CD14-positive monocyte (primary cell): ENCODE measurements around the gene SPDYE4. TPM values are rescaled to one million over a fixed set of nuclear protein-coding genes. Genes with fewer than 3 reads are reported as not detected.
A peak's percentile ranks its signal among the peaks of the same experiment; 100 is the strongest.

Source experiments
- DNase-seq, 3 donors: peaks; one replicate each; pipeline ENCODE4 v3.0.0-alpha.2; 2011 to 2022
- H2AFZ ChIP-seq: 2 replicates; pipeline ENCODE4 v1.6.0; 2012; ENCODE audit warnings: mild to moderate bottlenecking, low read depth, low read length, inconsistent platforms; ENCODE audit not compliant: insufficient read depth, poor library complexity, severe bottlenecking
- H3K27ac ChIP-seq, 2 donors: 1 replicate in 1 of 2; 2 replicates in 1 of 2; pipeline ENCODE4 v1.5.1; 2012 to 2013; ENCODE audit warnings: low read length in 2 of 2, control low read depth in 1 of 2, inconsistent platforms in 1 of 2, low read depth in 1 of 2, mild to moderate bottlenecking in 1 of 2
- H3K27me3 ChIP-seq, 2 donors: one replicate each; pipeline versions ENCODE4 v1.6.0 to v1.6.1; 2011 to 2013; ENCODE audit warnings: low read length in 2 of 2; ENCODE audit not compliant: control insufficient read depth in 2 of 2, insufficient read depth in 2 of 2
- H3K36me3 ChIP-seq, 2 donors: replicated peaks in 1 of 2; 1 replicate in 1 of 2; 2 replicates in 1 of 2; pipeline versions ENCODE4 v1.5.1 to v1.6.1; 2012 to 2013; ENCODE audit warnings: low read length in 2 of 2, control low read depth in 1 of 2, inconsistent platforms in 1 of 2, mild to moderate bottlenecking in 1 of 2; ENCODE audit not compliant: insufficient read depth in 2 of 2, control insufficient read depth in 1 of 2
- H3K4me1 ChIP-seq, 2 donors: 1 replicate in 1 of 2; 2 replicates in 1 of 2; pipeline versions ENCODE4 v1.5.1 to v1.6.1; 2012 to 2013; ENCODE audit warnings: low read length in 2 of 2, control low read depth in 1 of 2, inconsistent platforms in 1 of 2, mild to moderate bottlenecking in 1 of 2, moderate library complexity in 1 of 2; ENCODE audit not compliant: insufficient read depth in 2 of 2, control insufficient read depth in 1 of 2
- H3K4me2 ChIP-seq: replicated peaks from 2 replicates; pipeline ENCODE3; 2012; ENCODE audit warnings: low read length, moderate library complexity, mild to moderate bottlenecking; ENCODE audit not compliant: poor library complexity, severe bottlenecking; ENCODE audit errors: extremely low read depth
- H3K4me3 ChIP-seq, 3 experiments: fragments of 200-600 bp in 1 of 3; sonication (generic) in 1 of 3; replicated peaks in 1 of 3; 1 replicate in 2 of 3; 2 replicates in 1 of 3; pipeline ENCODE4 v1.5.1; 2011 to 2013; ENCODE audit warnings: low read length in 3 of 3, mild to moderate bottlenecking in 3 of 3, control low read depth in 2 of 3, low read depth in 2 of 3, inconsistent platforms in 1 of 3, moderate library complexity in 1 of 3
- H3K79me2 ChIP-seq: 2 replicates; pipeline ENCODE4 v1.6.0; 2012; ENCODE audit warnings: mild to moderate bottlenecking, control low read depth, inconsistent platforms, low read length, moderate library complexity; ENCODE audit not compliant: insufficient read depth
- H3K9ac ChIP-seq: 2 replicates; pipeline ENCODE4 v1.6.0; 2017; ENCODE audit warnings: low read length, mild to moderate bottlenecking; ENCODE audit not compliant: insufficient read depth, poor library complexity, severe bottlenecking
- H3K9me3 ChIP-seq, 2 donors: replicated peaks in 1 of 2; 1 replicate in 1 of 2; 2 replicates in 1 of 2; pipeline versions ENCODE4 v1.5.1 to v1.6.1; 2012 to 2013; ENCODE audit warnings: low read length in 2 of 2, control low read depth in 1 of 2; ENCODE audit not compliant: control insufficient read depth in 1 of 2, insufficient read depth in 1 of 2
- H4K20me1 ChIP-seq: 2 replicates; pipeline ENCODE4 v1.6.0; 2012; ENCODE audit warnings: mild to moderate bottlenecking, low read length, control low read depth, moderate library complexity; ENCODE audit not compliant: insufficient read depth
- H3K27ac Mint-ChIP-seq, 7 donors: one replicate each; pipeline ENCODE4 v1.8.0; 2020; ENCODE audit warnings: mild to moderate bottlenecking in 7 of 7, mixed read lengths in 7 of 7, moderate library complexity in 6 of 7, inconsistent platforms in 2 of 7
- H3K27me3 Mint-ChIP-seq, 3 donors: one replicate each; pipeline ENCODE4 v1.8.0; 2021 to 2022; ENCODE audit warnings: low read depth in 3 of 3, mild to moderate bottlenecking in 3 of 3, mixed read lengths in 3 of 3, moderate library complexity in 3 of 3, inconsistent platforms in 1 of 3
- H3K36me3 Mint-ChIP-seq, 2 donors: one replicate each; pipeline ENCODE4 v1.8.0; 2020; ENCODE audit warnings: mixed read lengths in 2 of 2, inconsistent platforms in 1 of 2, mild to moderate bottlenecking in 1 of 2
- H3K4me1 Mint-ChIP-seq: one replicate; pipeline ENCODE4 v1.8.0; 2020; ENCODE audit warnings: mild to moderate bottlenecking, mixed read lengths
- H3K4me3 Mint-ChIP-seq, 2 donors: one replicate each; pipeline ENCODE4 v1.8.0; 2020; ENCODE audit warnings: mild to moderate bottlenecking in 2 of 2, mixed read lengths in 2 of 2, moderate library complexity in 1 of 2
- H3K9me3 Mint-ChIP-seq, 7 donors: one replicate each; pipeline ENCODE4 v1.8.0; 2020 to 2022; ENCODE audit warnings: mixed read lengths in 7 of 7, mild to moderate bottlenecking in 6 of 7, moderate library complexity in 6 of 7, inconsistent platforms in 2 of 7
- CTCF ChIP-seq: fragments of 200-600 bp; IDR thresholded peaks from one replicate; pipeline ENCODE4 v1.8.0; 2022; ENCODE audit warnings: antibody characterized with exemption, mild to moderate bottlenecking
- whole genome bisulfite sequencing: methylation state at CpG from one replicate; pipeline ENCODE4 v1.1.5; 2013; ENCODE audit warnings: missing lambda C conversion rate; ENCODE audit not compliant: insufficient coverage; 5-methylcytosine and 5-hydroxymethylcytosine counted together
- intact Hi-C, 2 donors: fragments of 100-400 bp; cut with micrococcal nuclease; formaldehyde crosslinking; loops; one replicate each; pipeline versions ENCODE4 v1.15.0 to v1.15.1; 2023
- polyA plus RNA-seq, 3 donors: library from polyadenylated mRNA; depleted of rRNA in 1 of 3; unstranded in 2 of 3; stranded (reverse) in 1 of 3; fragments of 300-500 nt in 2 of 3; fragments of >200 nt in 1 of 3; fragmentation: Illumina TruSeq in 2 of 3; gene quantifications; 1 replicate in 2 of 3; 2 replicates in 1 of 3; pipeline ENCODE4 v1.2.3, GENCODE V29; 2012 to 2021

The SPDYE4 gene
- polyA plus RNA-seq, 3 donors, result 0.09 TPM; not detected in 2

GRCh38 chr17:8701754-8702153, 56.6 kb downstream of the SPDYE4 start:
- peaks cover 2 to 7% (median 5%) of the 10 kb centered on the region in 3 donors for H3K27me3 Mint-ChIP-seq
- no peaks in the 10 kb centered on the region for H3K36me3 Mint-ChIP-seq

GRCh38 chr17:8701221-8701620, 57.1 kb downstream of the SPDYE4 start:
- Histone ChIP-seq H3K36me3 (no peaks in the 10 kb centered on the region), H3K79me2 (no peaks in the 10 kb centered on the region), H3K4me1 (no peaks in the 10 kb centered on the region), H3K9me3 (no peaks in the 10 kb centered on the region), H3K9ac (no peak overlapping the region), H2AFZ (no peak overlapping the region), H4K20me1 (no peaks in the 10 kb centered on the region), H3K4me3 (no peak overlapping the region), H3K4me2 (no peak overlapping the region), H3K27me3 (no peaks in the 10 kb centered on the region), H3K27ac (no peak overlapping the region)
- 90% methylated on average over 9 of the region's 9 CpGs for WGBS
- no peak overlapping the region for H3K4me3 Mint-ChIP-seq
- peaks cover 0 to 4% (median 0%) of the 10 kb centered on the region in 7 donors for H3K9me3 Mint-ChIP-seq
- no peaks in the 10 kb centered on the region for H3K36me3 Mint-ChIP-seq
- peaks cover 4 to 7% (median 4%) of the 10 kb centered on the region in 3 donors for H3K27me3 Mint-ChIP-seq
- peaks cover 7% of the 10 kb centered on the region for H3K4me1 Mint-ChIP-seq
- intact Hi-C loops, result no loop called here
- no peak for TF ChIP-seq CTCF
- peak overlapping the region in 1 of 7 donors; percentile 2 for H3K27ac Mint-ChIP-seq
- DNase-seq, result no peak

More at GRCh38 chr17:8701754-8702153, 56.6 kb downstream of the SPDYE4 start:
- H3K4me1 ChIP-seq, result no peaks in the 10 kb centered on the region
- no peak overlapping the region for H3K27ac ChIP-seq
- Mint-ChIP-seq H3K4me1 (peaks cover 7% of the 10 kb centered on the region), H3K9me3 (peaks cover 0 to 4% (median 0%) of the 10 kb centered on the region in 7 donors), H3K4me3 (no peak overlapping the region), H3K27ac (no peak overlapping the region)
- H3K9me3 ChIP-seq, result no peaks in the 10 kb centered on the region
- no peak overlapping the region for H3K4me3 ChIP-seq
- intact Hi-C loops, result no loop called here
- no peak overlapping the region for H3K4me2 ChIP-seq
- no peaks in the 10 kb centered on the region for H3K36me3 ChIP-seq
- no peaks in the 10 kb centered on the region for H3K79me2 ChIP-seq
- TF ChIP-seq CTCF, result no peak
- H2AFZ ChIP-seq, result no peak overlapping the region
- H3K9ac ChIP-seq, result no peak overlapping the region
- H4K20me1 ChIP-seq, result no peaks in the 10 kb centered on the region
- no peak for DNase-seq
- H3K27me3 ChIP-seq, result no peaks in the 10 kb centered on the region
- 90% methylated on average over 2 of the region's 4 CpGs for WGBS

Other genes starting within 250 kb of the SPDYE4 start
- gene MYH10, start 127.8 kb downstream of the SPDYE4 start, polyA plus RNA-seq, result under 1 TPM in 2 of 3 donors, not detected in 1; 0.42 to 0.65 TPM
- not detected for gene CCDC42, start 13.7 kb downstream of the SPDYE4 start, polyA plus RNA-seq
- under 1 TPM in 2 of 3 donors, not detected in 1; 0.08 to 0.37 TPM for gene MFSD6L, start 40.8 kb upstream of the SPDYE4 start, polyA plus RNA-seq
- gene PIK3R6, start 109.1 kb upstream of the SPDYE4 start, polyA plus RNA-seq, result 10 to 100 TPM in 1 of 3 donors, 1 to 10 TPM in 2; 3.6 to 23.3 (median 5.8) TPM
- gene PIK3R5, start 207.2 kb upstream of the SPDYE4 start, polyA plus RNA-seq, result 100 to 1,000 TPM in 1 of 3 donors, 10 to 100 TPM in 2; 32.1 to 127 (median 47.5) TPM